Anterior cingulate cortex (tissue), 58 donors: ENCODE data around the gene RAB8B.

Experiments
- DNase-seq, 58 donors: peaks; one replicate each; lab custom pipeline; 2025; lab: John Stamatoyannopoulos, UW

The RAB8B gene

GRCh38 chr15:63301088-63301487 is 111.7 kb downstream of the RAB8B start:
- DNase-seq, result no peak

- DNase-seq, result no peak
Observed at GRCh38 chr15:63305260-63305659, 115.9 kb downstream of the RAB8B start.

- DNase-seq, result no peak
Observed at GRCh38 chr15:63306492-63307073, 117.2 kb downstream of the RAB8B start.

- DNase-seq, result no peak
Observed at GRCh38 chr15:63308491-63308890, 119.1 kb downstream of the RAB8B start.

GRCh38 chr15:63308947-63309346 is 119.5 kb downstream of the RAB8B start:
- DNase-seq, result no peak

GRCh38 chr15:63310646-63311045 is 121.2 kb downstream of the RAB8B start:
- DNase-seq, result no peak

GRCh38 chr15:63312286-63312685 is 122.9 kb downstream of the RAB8B start:
- DNase-seq, result no peak

- no peak for DNase-seq
Observed at GRCh38 chr15:63313825-63314224, 124.4 kb downstream of the RAB8B start.

GRCh38 chr15:63314409-63314808 is 125.0 kb downstream of the RAB8B start:
- no peak for DNase-seq
